NCI-H1417 (cell line): ENCODE measurements around the gene AMPD2.

Experiments
- DNase-seq, 3 experiments: peaks; one replicate each; lab custom pipeline; 2025; lab: John Stamatoyannopoulos, UW

The AMPD2 gene

GRCh38 chr1:109630898-109631512 is 11.4 kb downstream of the AMPD2 start:
- DNase-seq: no peak

- no peak for DNase-seq
Observed at GRCh38 chr1:109631513-109632505, 12.2 kb downstream of the AMPD2 start.

- DNase-seq: peak; percentile 60 to 93 (median 82)
Observed at GRCh38 chr1:109632671-109633346, 13.2 kb downstream of the AMPD2 start.

GRCh38 chr1:109634292-109634691 is 14.7 kb downstream of the AMPD2 start:
- no peak for DNase-seq

- DNase-seq: no peak
Observed at GRCh38 chr1:109634771-109635750, 15.4 kb downstream of the AMPD2 start.

GRCh38 chr1:109635862-109636200 is 16.2 kb downstream of the AMPD2 start:
- no peak for DNase-seq

GRCh38 chr1:109636201-109636952 is 16.7 kb downstream of the AMPD2 start:
- DNase-seq: no peak

GRCh38 chr1:109637446-109637845 is 17.8 kb downstream of the AMPD2 start:
- DNase-seq: no peak

GRCh38 chr1:109639063-109639840 is 19.6 kb downstream of the AMPD2 start:
- DNase-seq: no peak

GRCh38 chr1:109639841-109640184 is 20.2 kb downstream of the AMPD2 start:
- no peak for DNase-seq

GRCh38 chr1:109640285-109640865 is 20.7 kb downstream of the AMPD2 start:
- peak; percentile 60 to 78 (median 67) for DNase-seq

GRCh38 chr1:109641078-109641740 is 21.6 kb downstream of the AMPD2 start:
- DNase-seq: no peak

GRCh38 chr1:109641861-109642260 is 22.2 kb downstream of the AMPD2 start:
- DNase-seq: no peak

GRCh38 chr1:109642626-109643025 is 23.0 kb downstream of the AMPD2 start:
- DNase-seq: no peak

GRCh38 chr1:109643385-109644230 is 24.0 kb downstream of the AMPD2 start:
- DNase-seq: peak in 2 of 3 experiments; percentile 11 to 80

- no peak for DNase-seq
Observed at GRCh38 chr1:109644670-109645069, 25.0 kb downstream of the AMPD2 start.

- peak in 1 of 3 experiments; percentile 58 for DNase-seq
Observed at GRCh38 chr1:109649491-109649914, 29.9 kb downstream of the AMPD2 start.

GRCh38 chr1:109650609-109651008 is 31.0 kb downstream of the AMPD2 start:
- DNase-seq: no peak
